HG03196 (cell line): Measurements from ENCODE around the gene GRK6.

Source experiments
- ATAC-seq: cut with Tn5 transposase; IDR thresholded peaks from one replicate; pipeline ENCODE4 v1.9.1; 2021; ENCODE audit not compliant: unreplicated experiment

Gene GRK6

DNA sequence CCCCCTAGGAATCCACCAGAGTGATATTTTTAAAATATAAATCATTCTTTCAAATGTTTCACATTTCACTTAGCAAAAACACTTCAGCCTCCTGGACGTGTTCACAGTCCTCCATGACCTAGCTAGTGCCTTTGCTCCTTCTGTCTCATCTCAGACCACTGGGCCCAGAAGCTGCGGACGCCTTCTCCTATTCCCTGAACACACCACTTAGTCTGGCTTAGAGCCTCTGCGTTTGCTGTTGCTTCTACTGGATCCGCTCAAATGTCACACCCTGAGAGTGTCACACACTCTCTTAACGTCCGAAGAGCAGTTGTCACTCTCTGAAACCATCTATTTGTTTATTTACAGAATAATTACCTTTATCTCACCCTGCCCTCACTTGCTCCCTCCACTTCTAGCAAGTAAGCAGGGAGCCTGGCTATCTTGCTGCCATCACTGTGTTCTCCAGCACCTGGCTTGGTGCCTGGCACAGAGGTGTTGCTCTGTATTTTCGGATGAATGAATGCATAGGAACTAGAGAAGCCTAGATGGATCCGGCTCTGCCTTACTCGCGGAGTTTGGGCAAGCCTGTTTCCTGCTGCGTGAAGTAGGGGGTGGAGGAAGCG, 1.2 kb upstream of the GRK6 start:
- no peak for ATAC-seq

DNA sequence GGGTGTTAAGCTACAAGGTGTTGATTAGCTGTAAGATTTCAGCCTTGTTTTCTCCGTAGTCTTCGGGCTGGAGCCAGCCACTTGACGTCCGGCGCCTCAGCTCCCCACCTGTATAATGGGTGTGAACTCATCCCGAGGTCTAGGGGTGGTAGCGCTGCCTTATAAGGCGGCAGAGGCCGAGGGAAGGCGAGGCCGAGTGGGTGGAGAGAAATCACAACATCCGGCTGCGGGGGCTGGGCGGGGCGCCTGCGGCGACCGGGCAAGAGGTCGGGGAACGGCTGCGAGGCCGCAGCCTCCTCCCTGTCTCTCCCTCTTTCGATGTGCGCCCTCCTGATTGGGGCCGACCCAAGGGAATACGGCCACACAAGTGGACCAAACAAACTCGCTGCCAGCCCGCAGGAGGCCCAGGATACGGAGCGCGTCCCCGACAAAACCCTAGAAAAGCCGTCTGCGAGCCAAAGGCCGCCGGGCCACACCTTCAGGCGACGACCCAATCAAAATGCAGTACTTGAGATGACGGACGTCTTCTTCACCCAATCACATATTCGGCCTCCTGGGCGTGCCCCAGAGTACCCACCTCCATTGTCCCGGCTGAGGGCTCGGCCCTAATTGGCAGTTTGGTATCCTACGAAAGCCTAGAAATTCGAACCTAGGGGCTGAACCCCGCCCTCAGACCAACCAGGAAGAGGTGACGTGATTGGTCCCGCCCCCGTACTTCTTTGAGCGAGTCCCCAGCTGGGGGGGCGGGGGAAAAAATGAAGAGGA, 493 bp upstream of the GRK6 start:
- ATAC-seq = peak; percentile 78

DNA sequence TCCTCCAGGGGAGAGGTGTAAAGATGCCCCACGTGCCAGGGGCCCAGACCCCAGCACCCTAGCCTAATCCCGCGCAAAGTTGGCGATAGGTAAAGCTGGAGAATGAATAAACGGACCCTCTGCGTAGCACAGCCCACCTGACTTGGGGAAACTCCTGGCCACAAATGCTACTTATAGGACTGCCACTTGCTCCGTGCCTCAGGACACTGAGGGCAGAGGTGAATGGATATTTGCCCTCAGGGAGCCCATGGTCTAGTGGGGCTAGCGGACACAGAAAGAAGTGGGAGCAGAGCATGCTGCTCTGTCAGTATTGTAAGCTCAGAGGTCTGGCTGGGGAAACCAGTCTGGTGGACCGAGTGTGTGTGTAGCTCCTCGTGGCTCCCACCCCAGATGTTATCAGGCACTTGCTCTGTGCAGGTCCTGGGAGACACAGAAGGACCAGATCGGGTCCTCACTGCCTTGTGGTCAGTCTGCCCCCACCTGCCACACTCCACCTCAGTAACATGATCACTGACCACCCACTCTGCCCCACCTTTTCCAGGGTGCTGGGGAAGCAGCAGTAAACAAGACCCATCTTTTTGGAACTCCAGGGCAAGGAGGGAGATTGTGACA, 841 bp downstream of the GRK6 start:
- ATAC-seq = no peak

DNA sequence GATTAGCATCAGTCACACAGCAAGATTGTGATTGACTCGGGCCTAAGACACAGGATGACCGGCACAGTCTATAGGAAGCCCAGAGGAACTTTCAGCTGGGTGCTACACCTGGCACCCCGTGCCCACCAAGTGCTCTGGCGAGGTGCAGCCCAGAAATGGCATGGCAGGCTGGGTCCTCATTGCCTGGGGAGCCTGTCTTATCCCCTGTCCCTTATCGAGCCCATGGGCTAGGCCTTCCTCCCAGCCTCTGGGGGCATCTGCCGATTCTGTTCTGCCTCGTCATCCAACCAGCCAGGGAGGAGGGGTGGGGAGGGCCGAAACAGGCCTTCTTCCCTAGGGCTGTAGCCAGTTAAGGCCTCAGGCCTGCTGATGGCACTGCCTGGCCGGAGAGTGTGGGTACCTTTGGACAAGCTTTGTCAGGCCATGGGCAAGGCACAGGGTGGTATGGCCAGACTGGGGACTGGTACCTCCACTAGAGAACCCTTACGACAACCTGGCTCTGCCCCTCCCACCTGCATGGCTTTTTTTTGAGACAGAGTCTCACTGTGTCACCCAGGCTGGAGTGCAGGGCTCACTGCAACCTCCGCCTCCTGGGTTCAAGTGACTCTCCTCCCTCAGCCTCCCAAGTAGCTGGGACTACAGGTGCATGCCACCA, 1.6 kb downstream of the GRK6 start:
- ATAC-seq = no peak

DNA sequence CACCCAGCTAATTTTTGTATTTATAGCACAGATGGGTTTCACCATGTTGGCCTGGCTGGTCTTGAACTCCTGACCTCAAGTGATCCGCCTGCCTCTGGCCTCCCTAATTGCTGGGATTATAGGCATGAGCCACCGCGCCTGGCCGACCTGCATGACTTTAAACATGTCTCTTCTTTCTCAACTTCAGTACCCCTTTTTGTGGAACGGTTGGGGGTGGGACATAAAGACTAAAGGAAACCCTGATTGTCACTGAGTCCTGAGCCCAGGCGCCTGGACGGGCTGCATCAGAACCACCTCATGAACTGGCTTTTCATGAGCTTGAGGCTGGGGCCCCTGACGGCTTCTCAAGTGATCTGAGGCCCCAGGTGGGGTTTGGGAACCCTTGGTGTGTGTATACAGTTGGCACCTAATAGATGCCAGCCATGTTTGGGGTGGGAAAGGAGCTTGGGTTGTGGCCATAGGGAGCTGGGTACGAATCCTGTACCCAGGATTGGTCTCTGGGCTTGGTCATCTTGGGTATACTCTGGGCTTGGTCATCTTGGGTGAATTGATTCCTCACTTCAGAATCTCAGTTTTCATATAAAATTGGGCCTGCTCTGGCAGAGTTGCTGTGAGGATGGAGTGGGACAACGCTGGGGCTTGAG, 2.2 kb downstream of the GRK6 start:
- ATAC-seq = no peak

DNA sequence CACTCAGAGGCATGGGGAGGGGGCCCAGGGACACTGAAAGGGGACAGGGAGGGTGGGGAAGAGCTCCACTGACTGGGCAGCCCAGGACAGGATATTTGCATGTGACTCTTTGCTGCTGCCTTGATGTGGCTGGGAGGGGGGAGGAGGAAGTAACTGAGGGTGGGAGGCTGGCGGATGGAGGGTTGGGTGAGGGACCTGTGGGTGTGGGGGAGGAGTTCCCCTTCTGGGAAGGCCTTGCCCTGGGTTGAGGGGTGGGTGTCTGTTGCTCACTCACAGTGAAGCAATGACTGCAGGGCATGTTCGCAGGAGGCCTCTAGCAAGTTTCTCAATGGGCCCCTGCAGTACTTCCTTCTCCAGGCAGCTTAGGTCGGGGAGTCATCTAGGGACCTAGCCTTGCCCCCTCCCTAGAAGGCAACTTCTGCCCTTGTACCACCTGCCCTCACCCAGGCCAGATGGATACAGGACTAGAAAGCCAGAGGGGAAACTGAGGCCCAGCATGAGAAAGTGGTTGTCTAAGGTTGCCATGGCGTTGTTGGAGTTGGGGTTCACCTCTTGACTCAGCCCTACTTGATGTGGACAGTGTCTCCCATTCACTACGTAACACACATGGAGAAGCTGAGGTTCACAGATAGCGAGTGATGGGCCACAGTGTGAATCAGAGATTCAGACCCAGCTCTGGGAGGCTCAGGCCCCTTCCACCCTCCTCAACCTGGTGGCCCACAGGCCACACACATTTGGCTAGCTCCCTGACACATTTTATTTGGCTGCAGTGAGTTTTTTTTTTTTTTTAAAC, 3.0 kb downstream of the GRK6 start:
- no peak for ATAC-seq

DNA sequence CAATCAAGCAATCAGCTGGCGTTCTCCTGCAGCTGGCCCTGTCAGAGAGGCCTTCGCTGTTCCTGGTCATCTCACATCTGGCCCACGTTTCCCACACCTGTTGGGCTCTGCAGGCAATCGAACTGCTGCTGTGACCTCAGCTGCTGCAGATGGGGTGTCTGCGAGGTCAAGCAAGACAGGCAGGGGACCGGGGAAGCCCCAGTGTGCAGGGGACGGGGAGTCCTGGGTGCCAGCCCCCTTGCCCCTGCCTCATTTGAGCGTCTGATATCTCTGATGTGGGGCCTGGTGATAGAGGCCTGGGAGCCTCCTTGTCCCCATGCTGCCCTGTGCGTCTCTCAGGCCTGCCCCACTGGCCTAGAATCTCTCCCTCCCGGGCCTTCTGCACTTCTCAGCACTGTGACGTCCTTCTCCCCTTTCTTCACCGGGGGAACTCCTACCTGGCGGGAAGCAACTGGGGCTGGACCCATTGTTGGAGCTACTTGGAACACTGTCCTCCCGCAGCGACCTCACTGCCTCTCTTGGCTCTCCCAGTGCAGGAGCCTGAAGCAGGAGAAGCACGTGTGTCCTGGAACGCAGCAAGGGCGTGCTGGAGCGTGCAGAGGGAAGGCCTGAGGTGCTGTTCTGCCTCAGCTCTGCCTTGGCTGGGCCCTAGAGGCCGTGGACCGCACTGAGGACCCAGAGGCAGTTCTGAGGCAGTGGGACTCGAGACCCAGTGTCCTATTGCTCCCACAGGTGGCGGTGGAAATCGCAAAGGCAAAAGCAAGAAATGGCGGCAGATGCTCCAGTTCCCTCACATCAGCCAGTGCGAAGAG, 3.9 kb downstream of the GRK6 start:
- no peak for ATAC-seq

DNA sequence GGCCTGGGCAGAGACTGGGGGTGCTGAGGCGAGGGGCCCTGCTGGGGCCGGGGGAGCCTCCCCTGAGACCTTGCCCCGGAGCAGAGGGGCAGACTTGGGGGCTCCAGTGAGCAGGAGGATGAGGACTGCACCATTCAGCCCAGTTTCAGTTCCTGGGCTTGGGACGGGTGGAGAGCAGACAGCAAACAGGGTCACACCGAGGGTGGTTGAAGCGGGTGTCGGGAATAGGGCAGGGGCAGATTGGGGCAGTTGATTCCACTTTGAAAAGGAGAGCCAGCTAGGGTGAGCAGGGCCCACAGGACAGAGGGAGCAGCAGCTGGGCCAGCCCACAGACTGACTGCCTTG, 4.5 kb downstream of the GRK6 start:
- ATAC-seq = no peak

DNA sequence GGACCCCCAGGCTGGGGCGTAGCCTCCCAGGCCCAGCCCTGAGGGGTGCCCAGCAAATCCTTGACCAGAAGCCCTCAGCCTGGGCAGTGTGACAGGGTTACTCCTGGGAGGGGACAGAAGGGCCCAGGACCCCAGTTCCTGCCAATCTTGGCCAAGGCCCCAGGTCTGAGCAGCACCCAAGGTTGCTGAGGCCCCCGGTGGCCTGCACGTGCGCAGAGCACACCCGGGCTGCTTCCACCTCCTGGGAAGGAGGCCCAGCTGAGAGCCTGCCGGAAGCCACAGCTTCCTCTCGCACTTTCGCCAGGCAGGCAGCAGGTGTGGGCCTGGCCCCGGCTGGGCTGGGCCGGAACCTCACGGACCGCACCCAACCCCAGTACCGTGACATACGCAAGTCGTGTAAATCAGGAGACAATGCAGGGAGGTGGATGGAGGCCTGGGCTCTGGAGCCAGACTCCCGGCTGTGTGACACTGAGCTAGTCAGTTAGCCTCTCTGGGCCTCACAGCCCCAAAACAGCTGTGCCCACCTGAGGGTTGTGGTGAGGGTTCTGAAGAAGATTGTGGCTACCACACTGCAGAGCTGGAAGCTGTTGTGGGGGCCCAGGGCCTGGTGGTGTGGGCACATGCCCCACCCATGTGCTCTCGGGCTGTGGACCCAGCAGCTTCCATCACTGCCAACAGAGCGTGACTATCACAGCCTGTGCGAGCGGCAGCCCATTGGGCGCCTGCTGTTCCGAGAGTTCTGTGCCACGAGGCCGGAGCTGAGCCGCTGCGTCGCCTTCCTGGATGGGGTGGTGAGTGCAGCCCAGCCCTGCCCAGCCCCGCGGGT, 5.1 kb downstream of the GRK6 start:
- ATAC-seq = peak; percentile 36

DNA sequence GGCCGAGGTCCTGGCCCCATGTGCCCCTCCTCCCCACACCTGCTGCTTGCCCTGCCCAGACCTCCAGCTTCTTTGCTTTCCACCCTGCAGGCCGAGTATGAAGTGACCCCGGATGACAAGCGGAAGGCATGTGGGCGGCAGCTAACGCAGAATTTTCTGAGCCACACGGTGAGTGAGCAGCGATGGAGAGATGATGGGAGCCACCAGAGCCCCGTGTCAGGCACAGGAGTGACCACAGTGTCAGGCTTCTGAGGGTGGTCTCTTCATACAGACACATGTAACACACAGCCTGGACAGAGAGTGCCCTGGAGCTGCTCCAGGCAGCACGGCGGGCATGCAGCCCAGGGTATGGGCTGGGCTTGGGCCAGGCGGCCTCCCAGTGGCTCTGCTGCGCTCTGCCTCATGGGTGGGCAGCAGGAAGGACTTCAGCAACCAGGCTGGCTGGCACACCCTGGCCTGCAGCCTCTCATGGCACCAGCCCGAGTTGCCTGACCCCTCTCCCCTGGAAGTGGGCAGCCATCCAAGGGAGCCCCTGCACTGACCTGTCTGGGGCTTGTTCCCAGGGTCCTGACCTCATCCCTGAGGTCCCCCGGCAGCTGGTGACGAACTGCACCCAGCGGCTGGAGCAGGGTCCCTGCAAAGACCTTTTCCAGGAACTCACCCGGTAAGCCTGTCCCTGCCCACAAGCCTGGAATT, 5.8 kb downstream of the GRK6 start:
- no peak for ATAC-seq

DNA sequence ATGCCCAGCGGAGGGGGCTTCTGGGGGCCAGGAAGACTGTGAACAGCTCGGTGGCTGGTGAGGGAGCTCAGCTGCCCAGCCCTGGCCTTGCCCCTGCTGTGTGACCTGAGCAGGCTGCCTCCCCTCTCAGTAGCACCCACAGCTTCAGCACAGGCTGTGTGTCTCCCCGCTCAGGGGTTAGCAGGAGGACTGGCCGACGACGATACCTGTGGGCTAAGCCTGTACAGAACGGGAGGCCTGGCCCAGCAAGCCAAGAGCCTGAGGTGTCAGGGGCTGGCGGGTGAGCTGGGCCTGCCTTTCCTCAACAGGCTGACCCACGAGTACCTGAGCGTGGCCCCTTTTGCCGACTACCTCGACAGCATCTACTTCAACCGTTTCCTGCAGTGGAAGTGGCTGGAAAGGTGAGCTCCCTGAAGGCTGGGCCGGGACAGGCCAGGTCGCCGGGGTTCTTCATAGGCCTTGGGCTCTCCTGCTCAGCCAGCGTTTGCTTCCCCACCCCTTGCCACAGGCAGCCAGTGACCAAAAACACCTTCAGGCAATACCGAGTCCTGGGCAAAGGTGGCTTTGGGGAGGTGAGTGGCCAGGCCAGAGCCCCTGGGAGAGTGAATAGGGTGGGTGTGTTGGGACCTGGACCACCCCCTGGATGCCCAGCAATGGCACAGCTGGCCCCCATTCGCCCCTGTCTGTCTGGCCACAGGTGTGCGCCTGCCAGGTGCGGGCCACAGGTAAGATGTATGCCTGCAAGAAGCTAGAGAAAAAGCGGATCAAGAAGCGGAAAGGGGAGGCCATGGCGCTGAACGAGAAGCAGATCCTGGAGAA, 6.6 kb downstream of the GRK6 start:
- no peak for ATAC-seq

DNA sequence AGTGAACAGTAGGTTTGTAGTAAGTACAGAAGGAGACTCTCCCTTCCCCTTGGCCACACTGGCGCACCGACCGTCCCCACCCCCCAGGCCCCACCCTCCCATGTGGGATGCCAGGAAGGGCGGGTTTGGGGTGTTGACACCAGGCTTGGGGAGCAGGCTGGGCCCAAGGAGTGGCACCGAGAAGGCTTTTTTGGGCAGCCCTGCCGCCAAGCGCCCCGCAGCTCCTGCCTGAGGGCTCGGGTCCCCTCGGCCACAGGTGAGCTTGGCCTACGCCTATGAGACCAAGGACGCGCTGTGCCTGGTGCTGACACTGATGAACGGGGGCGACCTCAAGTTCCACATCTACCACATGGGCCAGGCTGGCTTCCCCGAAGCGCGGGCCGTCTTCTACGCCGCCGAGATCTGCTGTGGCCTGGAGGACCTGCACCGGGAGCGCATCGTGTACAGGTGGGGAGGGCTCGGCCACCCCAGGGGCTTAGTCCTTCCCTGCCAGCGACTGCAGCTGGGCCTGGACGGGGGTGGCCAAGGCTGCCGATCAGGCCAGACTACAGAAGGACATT, 7.3 kb downstream of the GRK6 start:
- ATAC-seq = no peak

DNA sequence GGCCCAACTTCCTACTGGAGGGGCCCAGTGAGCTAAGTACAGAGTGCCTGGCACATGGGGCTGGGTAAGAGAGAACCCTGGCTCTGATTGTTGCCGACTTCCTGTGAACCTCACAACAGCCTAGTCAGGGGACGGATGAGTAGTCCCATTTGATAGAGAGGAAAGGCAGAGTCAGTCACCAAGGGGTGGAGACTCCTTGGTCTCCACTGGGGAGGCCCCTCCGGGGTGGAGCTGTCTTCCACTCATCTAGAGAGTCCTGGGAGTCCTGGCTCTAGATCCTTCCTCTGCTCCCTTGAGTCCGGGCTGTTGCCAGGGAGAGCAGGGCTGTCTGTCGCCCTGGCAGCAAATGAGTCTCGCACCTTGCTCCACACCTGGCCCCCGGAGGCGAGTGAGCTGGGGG, 8.0 kb downstream of the GRK6 start:
- no peak for ATAC-seq

DNA sequence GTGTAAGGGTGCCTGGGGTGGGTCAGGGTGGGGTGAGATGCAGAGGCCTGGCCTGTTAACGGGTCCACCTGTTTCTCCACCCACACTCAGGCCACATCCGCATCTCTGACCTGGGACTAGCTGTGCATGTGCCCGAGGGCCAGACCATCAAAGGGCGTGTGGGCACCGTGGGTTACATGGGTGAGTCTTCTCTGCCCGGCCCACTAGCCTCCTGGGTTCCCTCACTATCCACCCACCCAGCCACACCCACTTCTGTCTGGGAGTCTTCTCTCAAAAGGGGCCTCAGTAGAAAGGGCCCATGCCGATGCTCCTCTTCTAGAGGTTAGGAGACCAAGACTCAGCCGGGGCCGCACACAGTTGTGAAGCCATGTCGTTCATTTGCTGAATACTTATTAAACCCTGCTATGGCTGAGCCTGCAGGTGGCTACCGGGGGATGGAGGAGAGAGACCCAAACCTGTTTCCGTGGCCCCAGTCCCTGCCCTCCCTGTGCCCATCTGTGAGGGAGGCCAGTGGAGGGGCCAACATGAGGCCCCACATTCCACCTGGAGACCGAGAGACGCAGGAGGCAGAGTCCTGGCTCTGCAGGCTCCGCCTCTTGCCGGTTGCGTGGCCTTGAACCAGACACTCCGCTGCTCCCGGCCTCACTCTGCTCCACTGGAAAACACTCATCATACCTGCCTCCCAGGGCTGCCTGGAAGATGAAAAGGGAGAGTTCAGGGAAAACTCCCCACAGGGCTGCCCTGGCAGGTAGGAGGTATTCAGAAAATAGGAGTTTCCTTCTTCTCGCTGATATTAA, 8.7 kb downstream of the GRK6 start:
- no peak for ATAC-seq

DNA sequence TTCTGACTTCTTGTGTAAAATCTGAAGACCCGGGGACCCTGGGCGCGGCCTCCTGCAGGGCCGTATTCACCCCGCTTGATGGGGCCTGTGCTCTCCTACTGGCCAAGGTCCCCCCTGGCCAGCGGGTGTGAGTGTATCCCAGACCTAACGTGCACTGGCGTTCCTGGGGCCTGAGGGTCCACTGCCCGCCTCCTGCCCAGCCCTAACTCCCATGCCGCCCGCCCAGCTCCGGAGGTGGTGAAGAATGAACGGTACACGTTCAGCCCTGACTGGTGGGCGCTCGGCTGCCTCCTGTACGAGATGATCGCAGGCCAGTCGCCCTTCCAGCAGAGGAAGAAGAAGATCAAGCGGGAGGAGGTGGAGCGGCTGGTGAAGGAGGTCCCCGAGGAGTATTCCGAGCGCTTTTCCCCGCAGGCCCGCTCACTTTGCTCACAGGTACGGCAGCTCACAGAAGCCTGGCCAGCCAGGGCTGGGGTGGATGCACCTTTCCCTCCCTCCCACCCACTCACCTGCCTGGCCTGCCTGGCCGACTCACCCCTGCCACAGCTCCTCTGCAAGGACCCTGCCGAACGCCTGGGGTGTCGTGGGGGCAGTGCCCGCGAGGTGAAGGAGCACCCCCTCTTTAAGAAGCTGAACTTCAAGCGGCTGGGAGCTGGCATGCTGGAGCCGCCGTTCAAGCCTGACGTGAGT, 9.5 kb downstream of the GRK6 start:
- no peak for ATAC-seq

DNA sequence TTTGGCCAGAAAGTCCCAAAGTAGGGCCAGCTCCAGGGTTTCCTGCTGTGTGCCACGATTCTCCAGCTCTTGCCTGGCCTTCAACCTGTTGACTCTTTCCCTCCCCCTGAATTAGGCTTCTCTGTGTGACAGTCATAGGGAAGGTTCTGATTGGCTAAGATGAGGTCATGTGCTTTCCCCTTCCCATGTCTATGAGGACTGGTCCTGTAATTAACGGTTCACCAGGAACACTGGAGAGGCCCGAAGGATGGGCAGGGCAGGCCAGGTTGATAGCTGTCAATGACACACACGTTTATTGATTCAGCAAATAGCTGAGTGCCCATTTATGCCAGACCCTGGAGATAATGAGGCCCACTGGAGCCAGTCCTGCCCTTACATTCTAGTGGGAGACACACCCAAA, 11.1 kb downstream of the GRK6 start:
- ATAC-seq = no peak
